Suprapubic skin (tissue), 3 donors: ENCODE measurements around the gene KL.

ENCODE experiments used
- POLR2AphosphoS5 ChIP-seq, 3 donors: sonication (generic); formaldehyde crosslinking; IDR thresholded peaks; one replicate each; pipeline ENCODE4 v1.6.1; 2017; ENCODE audit warnings: antibody characterized with exemption in 3 of 3
- TF ChIP-seq, protein P1 (sequence below), 2 donors: fragments of 200-600 bp in 1 of 2; fragments of 450-650 bp in 1 of 2; sonication (generic) in 1 of 2; IDR thresholded peaks; one replicate each; pipeline ENCODE4 v1.5.1; 2016 to 2019; ENCODE audit warnings: antibody characterized with exemption in 2 of 2, mild to moderate bottlenecking in 1 of 2, moderate library complexity in 1 of 2

DNA sequence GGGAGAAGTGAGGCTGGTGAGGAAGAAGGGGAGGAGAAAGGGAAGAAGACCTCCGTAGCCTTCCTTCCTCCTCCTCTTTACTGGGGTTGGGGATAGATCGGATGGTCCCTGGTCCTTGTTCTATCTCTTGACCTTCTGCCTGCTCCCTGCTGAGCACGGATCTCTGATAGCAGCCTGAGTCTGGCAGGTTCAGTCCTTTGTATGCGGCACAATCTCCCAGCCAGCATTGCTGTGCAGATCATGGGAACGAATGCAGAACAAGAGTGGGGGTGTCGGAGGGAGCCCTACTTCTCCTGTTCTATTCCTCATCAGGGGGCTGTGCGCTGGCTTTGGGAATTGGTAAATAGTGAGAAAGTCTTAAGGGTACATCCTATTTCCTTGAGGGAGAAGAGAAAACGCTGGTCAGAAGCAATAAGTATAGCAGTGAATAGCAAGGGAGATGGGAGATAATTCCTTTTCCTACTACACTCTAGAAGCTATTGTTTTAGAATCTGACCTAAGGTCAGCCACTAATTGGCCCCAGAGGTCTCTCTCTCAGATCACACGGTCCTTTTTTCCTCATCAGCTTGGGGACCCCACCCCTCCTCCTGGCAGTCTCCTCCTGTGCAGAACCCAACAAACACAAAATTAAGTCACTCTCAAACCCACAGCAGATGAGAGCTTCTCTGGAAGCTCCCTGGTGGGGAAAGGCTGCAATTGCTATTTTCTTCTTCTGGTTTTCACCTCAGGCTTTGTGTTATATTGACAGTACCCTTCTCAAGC lies 41.0 kb downstream of the KL start:
- TF ChIP-seq, protein P1, sequence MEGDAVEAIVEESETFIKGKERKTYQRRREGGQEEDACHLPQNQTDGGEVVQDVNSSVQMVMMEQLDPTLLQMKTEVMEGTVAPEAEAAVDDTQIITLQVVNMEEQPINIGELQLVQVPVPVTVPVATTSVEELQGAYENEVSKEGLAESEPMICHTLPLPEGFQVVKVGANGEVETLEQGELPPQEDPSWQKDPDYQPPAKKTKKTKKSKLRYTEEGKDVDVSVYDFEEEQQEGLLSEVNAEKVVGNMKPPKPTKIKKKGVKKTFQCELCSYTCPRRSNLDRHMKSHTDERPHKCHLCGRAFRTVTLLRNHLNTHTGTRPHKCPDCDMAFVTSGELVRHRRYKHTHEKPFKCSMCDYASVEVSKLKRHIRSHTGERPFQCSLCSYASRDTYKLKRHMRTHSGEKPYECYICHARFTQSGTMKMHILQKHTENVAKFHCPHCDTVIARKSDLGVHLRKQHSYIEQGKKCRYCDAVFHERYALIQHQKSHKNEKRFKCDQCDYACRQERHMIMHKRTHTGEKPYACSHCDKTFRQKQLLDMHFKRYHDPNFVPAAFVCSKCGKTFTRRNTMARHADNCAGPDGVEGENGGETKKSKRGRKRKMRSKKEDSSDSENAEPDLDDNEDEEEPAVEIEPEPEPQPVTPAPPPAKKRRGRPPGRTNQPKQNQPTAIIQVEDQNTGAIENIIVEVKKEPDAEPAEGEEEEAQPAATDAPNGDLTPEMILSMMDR (IDR thresholded peaks at IDR 0.05) = peak; percentile 7 to 36
- no peak for TF ChIP-seq POLR2AphosphoS5 (IDR thresholded peaks at IDR 0.05)
